Lower lobe of right lung (tissue), 2 donors: ENCODE measurements around the gene CWF19L2. TPM values are rescaled to one million over a fixed set of nuclear protein-coding genes. Genes with fewer than 3 reads are reported as not detected.
A peak's percentile ranks its signal among the peaks of the same experiment; 100 is the strongest.
"Not testable (repeated sequence)": the region's sequence is repeated elsewhere in the genome, so short reads cannot be mapped to it uniquely, and the experiment has no call there.

ENCODE experiments used
- ATAC-seq, 2 donors: fragments of 200-7000 bp; cut with Tn5 transposase; one replicate each; pipeline ENCODE4 v1.9.1; 2020 to 2022; ENCODE audit warnings: mild to moderate bottlenecking in 2 of 2, moderate library complexity in 2 of 2
- DNase-seq: peaks from one replicate; pipeline ENCODE4 v3.0.0-alpha.2; 2020
- H3K27ac ChIP-seq: fragments of 200-600 bp; one replicate; pipeline ENCODE4 v1.8.0; 2022
- H3K27me3 ChIP-seq: fragments of 200-600 bp; one replicate; pipeline ENCODE4 v1.8.0; 2022; ENCODE audit warnings: low read depth
- H3K36me3 ChIP-seq: fragments of 200-600 bp; one replicate; pipeline ENCODE4 v1.8.0; 2022; ENCODE audit warnings: mild to moderate bottlenecking
- H3K4me1 ChIP-seq: fragments of 200-600 bp; one replicate; pipeline ENCODE4 v1.8.0; 2022
- H3K4me3 ChIP-seq: fragments of 200-600 bp; one replicate; pipeline ENCODE4 v1.8.0; 2022; ENCODE audit warnings: mild to moderate bottlenecking
- H3K9me3 ChIP-seq: fragments of 200-600 bp; one replicate; pipeline ENCODE4 v1.8.0; 2022
- CTCF ChIP-seq: fragments of 200-600 bp; IDR thresholded peaks from one replicate; pipeline ENCODE4 v1.8.0; 2022; ENCODE audit warnings: antibody characterized with exemption, mild to moderate bottlenecking
- intact Hi-C: fragments of 100-400 bp; cut with DNase I; formaldehyde crosslinking; loops from one replicate; pipeline ENCODE4 v1.11.0; 2022
- total RNA-seq: library from RNA; stranded (reverse); fragmentation: NEBNext Ultra II Directional; extraction: Animal tissue kit (Norgen Biotek cat#: 25700); gene quantifications from one replicate; pipeline ENCODE4 v1.2.1, GENCODE V29; 2021
- donor health status: DM: no; HTN: yes; CAD: no; lungs with severe emphysema.

Gene CWF19L2
- total RNA-seq, 1 donor from 2014 or later: 19.5 TPM

GRCh38 chr11:107473792-107474191 lies 16.2 kb upstream of the CWF19L2 start:
- no peaks in the 10 kb centered on the region for H3K9me3 ChIP-seq
- DNase-seq: no peak
- TF ChIP-seq CTCF: no peak
- ATAC-seq: no peak
- H3K4me3 ChIP-seq: no peak overlapping the region
- H3K27ac ChIP-seq: no peak overlapping the region
- intact Hi-C loops: no loop called here
- H3K27me3 ChIP-seq: peaks cover 23% of the 10 kb centered on the region
- no peaks in the 10 kb centered on the region for H3K4me1 ChIP-seq
- H3K36me3 ChIP-seq: no peaks in the 10 kb centered on the region

GRCh38 chr11:107472966-107473365 lies 15.3 kb upstream of the CWF19L2 start:
- intact Hi-C loops: no loop called here

GRCh38 chr11:107468596-107468995 lies 11.0 kb upstream of the CWF19L2 start:
- ATAC-seq (no peak), DNase-seq (no peak)
- intact Hi-C loops: no loop called here
- H3K27ac ChIP-seq: no peak overlapping the region
- no peak overlapping the region for H3K4me3 ChIP-seq
- H3K27me3 ChIP-seq: peaks cover 30% of the 10 kb centered on the region
- H3K4me1 ChIP-seq: no peaks in the 10 kb centered on the region
- no peaks in the 10 kb centered on the region for H3K9me3 ChIP-seq
- no peak for TF ChIP-seq CTCF
- H3K36me3 ChIP-seq: no peaks in the 10 kb centered on the region

More at GRCh38 chr11:107472966-107473365, 15.3 kb upstream of the CWF19L2 start:
- Histone ChIP-seq H3K27me3 (peaks cover 28% of the 10 kb centered on the region), H3K4me3 (no peak overlapping the region), H3K36me3 (no peaks in the 10 kb centered on the region), H3K9me3 (no peaks in the 10 kb centered on the region), H3K27ac (no peak overlapping the region), H3K4me1 (no peaks in the 10 kb centered on the region)
- ATAC-seq: no peak
- no peak for TF ChIP-seq CTCF
- DNase-seq: no peak

- ATAC-seq (no peak), DNase-seq (no peak)
- peaks cover 30% of the 10 kb centered on the region for H3K27me3 ChIP-seq
- H3K36me3 ChIP-seq: no peaks in the 10 kb centered on the region
- no peak for TF ChIP-seq CTCF
- intact Hi-C loops: no loop called here
- H3K27ac ChIP-seq: no peak overlapping the region
- no peak overlapping the region for H3K4me3 ChIP-seq
- no peaks in the 10 kb centered on the region for H3K4me1 ChIP-seq
- H3K9me3 ChIP-seq: no peaks in the 10 kb centered on the region
Observed at GRCh38 chr11:107467696-107468095, 10.1 kb upstream of the CWF19L2 start.

GRCh38 chr11:107466275-107466866 lies 8.7 kb upstream of the CWF19L2 start:
- ATAC-seq, H3K27ac ChIP-seq, H3K4me3 ChIP-seq, DNase-seq, H3K9me3 ChIP-seq, H3K36me3 ChIP-seq, H3K4me1 ChIP-seq, intact Hi-C loops: not testable (repeated sequence)
- peaks cover 30% of the 10 kb centered on the region for H3K27me3 ChIP-seq

GRCh38 chr11:107457205-107457557 lies 444 bp downstream of the CWF19L2 start:
- no peaks in the 10 kb centered on the region for H3K9me3 ChIP-seq
- H3K4me1 ChIP-seq: peaks cover 14% of the 10 kb centered on the region
- peaks cover 31% of the 10 kb centered on the region for H3K36me3 ChIP-seq
- H3K27ac ChIP-seq: peak overlapping the region; percentile 76
- intact Hi-C loops: no loop called here
- peak overlapping the region; percentile 77 for H3K4me3 ChIP-seq
- H3K27me3 ChIP-seq: no peaks in the 10 kb centered on the region
- no peak for TF ChIP-seq CTCF
- DNase-seq (no peak), ATAC-seq (peak in 1 of 2 donors; percentile 20)
